Transverse colon (tissue), 4 donors: ENCODE results near the gene LENG8. TPM values are rescaled to one million over a fixed set of nuclear protein-coding genes. Genes with fewer than 3 reads are reported as not detected.

Experiments
- DNase-seq: peaks from one replicate; pipeline ENCODE4 v3.0.0-alpha.2; 2019
- H3K27ac ChIP-seq, 4 donors: fragments of 200-600 bp; sonication (generic); 2 replicates each; pipeline ENCODE4 v1.5.1; 2016 to 2018; ENCODE audit warnings: inconsistent platforms in 4 of 4
- H3K27me3 ChIP-seq: fragments of 200-600 bp; sonication (generic); 2 replicates; pipeline ENCODE4 v1.5.1; 2017; ENCODE audit warnings: inconsistent platforms
- H3K36me3 ChIP-seq, 4 donors: fragments of 200-600 bp; sonication (generic); 2 replicates each; pipeline ENCODE4 v1.5.1; 2017 to 2019; ENCODE audit warnings: inconsistent platforms in 4 of 4
- H3K4me1 ChIP-seq, 4 donors: fragments of 200-600 bp; sonication (generic); 2 replicates each; pipeline ENCODE4 v1.5.1; 2017 to 2020; ENCODE audit warnings: inconsistent platforms in 4 of 4
- H3K4me3 ChIP-seq, 4 donors: fragments of 200-600 bp; sonication (generic); 1 replicate in 1 of 4; 2 replicates in 3 of 4; pipeline versions ENCODE4 v1.5.1 to v1.6.1; 2017 to 2019; ENCODE audit warnings: inconsistent platforms in 4 of 4
- H3K9me3 ChIP-seq, 2 donors: fragments of 200-600 bp; sonication (generic); 2 replicates each; pipeline ENCODE4 v1.5.1; 2017 to 2019; ENCODE audit warnings: inconsistent platforms in 2 of 2
- EP300 ChIP-seq: sonication (generic); formaldehyde crosslinking; IDR thresholded peaks from one replicate; pipeline ENCODE4 v1.6.1; 2017; ENCODE audit warnings: antibody characterized with exemption, low read depth
- POLR2A ChIP-seq: fragments of 450-650 bp; IDR thresholded peaks from one replicate; pipeline ENCODE4 v1.6.1; 2016; ENCODE audit warnings: antibody characterized with exemption, mild to moderate bottlenecking, moderate library complexity
- POLR2AphosphoS5 ChIP-seq, 3 donors: sonication (generic); formaldehyde crosslinking; IDR thresholded peaks; one replicate each; pipeline ENCODE4 v1.6.1; 2016; ENCODE audit warnings: antibody characterized with exemption in 3 of 3
- WGBS, 2 donors: methylation state at CpG; one replicate each; pipeline ENCODE4 v1.1.5; 2018; ENCODE audit warnings: low coverage in 1 of 2; 5-methylcytosine and 5-hydroxymethylcytosine counted together
- in situ Hi-C, 4 donors: fragments of 200-750 bp; cut with MboI; loops; one replicate each; pipeline versions ENCODE4 v1.15.0 to v1.15.1; 2017; ENCODE audit warnings: low sequenced_read_pairs in 3 of 4, low pct_ligation_motif_present in 1 of 4, low pct_unique_long_range_greater_than_20kb in 1 of 4
- intact Hi-C: fragments of 100-400 bp; cut with DNase I; formaldehyde crosslinking; loops from one replicate; pipeline ENCODE4 v1.15.1; 2023; ENCODE audit warnings: low total_unique reads
- total RNA-seq, 4 donors: library from RNA; depleted of rRNA; stranded (reverse); fragments of >200 nt; gene quantifications; one replicate each; pipeline ENCODE4 v1.1.0, GENCODE V29; 2016
- TF ChIP-seq, protein P1 (sequence below), 5 experiments: fragments of 200-600 bp in 3 of 5; fragments of 450-650 bp in 2 of 5; sonication (generic) in 3 of 5; IDR thresholded peaks; 1 replicate in 2 of 5; 2 replicates in 3 of 5; pipeline ENCODE4 v1.5.1; 2016 to 2017; ENCODE audit warnings: antibody characterized with exemption in 5 of 5, inconsistent platforms in 3 of 5, mild to moderate bottlenecking in 2 of 5, moderate library complexity in 1 of 5

LENG8 gene
- total RNA-seq, 4 donors from 2014 or later: 194 to 1,037 (median 566) TPM

DNA sequence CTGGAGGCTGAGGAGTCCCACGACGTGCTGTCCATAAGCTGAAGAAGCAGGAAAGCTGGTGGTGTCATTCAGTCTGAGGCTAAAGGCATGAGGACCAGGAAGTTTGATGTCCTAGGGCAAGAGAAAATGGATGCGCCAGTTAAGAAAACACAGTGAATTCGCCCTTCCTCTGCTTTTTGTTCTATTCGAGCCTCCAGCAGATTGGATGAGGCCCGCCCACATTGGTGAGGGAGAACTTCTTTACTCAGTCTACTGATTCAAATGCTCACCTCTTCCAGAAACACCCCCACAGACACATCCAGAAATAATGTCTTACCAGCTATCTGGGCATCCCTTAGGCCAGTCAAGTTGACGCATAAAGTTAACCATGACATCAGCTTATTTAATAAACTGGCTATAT lies 41.2 kb upstream of the LENG8 start:
- TF ChIP-seq EP300 (no peak), POLR2A (no peak), POLR2AphosphoS5 (IDR thresholded peaks at IDR 0.05) (no peak)
- TF ChIP-seq, protein P1, sequence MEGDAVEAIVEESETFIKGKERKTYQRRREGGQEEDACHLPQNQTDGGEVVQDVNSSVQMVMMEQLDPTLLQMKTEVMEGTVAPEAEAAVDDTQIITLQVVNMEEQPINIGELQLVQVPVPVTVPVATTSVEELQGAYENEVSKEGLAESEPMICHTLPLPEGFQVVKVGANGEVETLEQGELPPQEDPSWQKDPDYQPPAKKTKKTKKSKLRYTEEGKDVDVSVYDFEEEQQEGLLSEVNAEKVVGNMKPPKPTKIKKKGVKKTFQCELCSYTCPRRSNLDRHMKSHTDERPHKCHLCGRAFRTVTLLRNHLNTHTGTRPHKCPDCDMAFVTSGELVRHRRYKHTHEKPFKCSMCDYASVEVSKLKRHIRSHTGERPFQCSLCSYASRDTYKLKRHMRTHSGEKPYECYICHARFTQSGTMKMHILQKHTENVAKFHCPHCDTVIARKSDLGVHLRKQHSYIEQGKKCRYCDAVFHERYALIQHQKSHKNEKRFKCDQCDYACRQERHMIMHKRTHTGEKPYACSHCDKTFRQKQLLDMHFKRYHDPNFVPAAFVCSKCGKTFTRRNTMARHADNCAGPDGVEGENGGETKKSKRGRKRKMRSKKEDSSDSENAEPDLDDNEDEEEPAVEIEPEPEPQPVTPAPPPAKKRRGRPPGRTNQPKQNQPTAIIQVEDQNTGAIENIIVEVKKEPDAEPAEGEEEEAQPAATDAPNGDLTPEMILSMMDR (IDR thresholded peaks at IDR 0.05): no peak
- intact Hi-C loops (no loop called here), in situ Hi-C loops (no loop called here)
- WGBS, 2 donors: 83 to 93% methylated on average over 4 to 7 of the region's 7 CpGs
- no peaks in the 10 kb centered on the region for H3K36me3 ChIP-seq
- DNase-seq: no peak
- H3K27me3 ChIP-seq: peaks cover 10% of the 10 kb centered on the region
- no peaks in the 10 kb centered on the region for H3K9me3 ChIP-seq
- H3K4me1 ChIP-seq: no peaks in the 10 kb centered on the region
- H3K4me3 ChIP-seq: no peak overlapping the region
- no peak overlapping the region for H3K27ac ChIP-seq

DNA sequence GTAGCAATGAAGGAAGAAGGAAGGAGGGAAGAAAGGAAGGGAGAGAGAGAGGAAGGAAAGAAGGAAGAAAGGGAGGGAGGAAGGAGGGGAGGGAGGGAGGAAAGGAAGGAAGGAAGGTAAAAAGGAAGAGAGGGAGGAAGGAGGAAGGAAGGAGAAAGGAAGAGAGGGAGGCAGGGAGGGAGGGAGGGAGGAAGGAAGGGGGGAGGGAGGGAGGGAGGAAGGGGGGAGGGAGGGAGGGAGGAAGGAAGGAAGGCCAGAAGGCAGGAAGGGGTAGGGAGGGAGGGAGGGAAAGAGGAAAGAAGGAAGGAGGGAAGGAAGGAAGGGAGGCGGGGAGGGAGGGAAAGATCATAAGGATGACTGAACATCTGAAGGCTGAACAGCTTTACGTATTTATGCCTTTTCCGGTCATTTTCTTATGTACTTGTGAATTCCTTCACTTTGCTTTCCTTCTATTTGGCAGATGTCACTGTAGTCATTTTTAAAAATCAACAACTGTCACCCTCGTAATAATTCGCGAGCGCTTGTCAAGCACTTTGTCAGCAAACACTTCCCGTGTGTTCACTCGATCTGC lies 40.5 kb upstream of the LENG8 start:
- Histone ChIP-seq H3K4me1 (no peaks in the 10 kb centered on the region), H3K9me3 (no peaks in the 10 kb centered on the region), H3K27ac (no peak overlapping the region), H3K4me3 (no peak overlapping the region), H3K36me3 (no peaks in the 10 kb centered on the region), H3K27me3 (peaks cover 10% of the 10 kb centered on the region)
- WGBS, 2 donors: 87 to 89% methylated on average over 3 to 9 of the region's 9 CpGs
- intact Hi-C loops: no loop called here
- in situ Hi-C loops: no loop called here
- DNase-seq: no peak
- TF ChIP-seq POLR2A: no peak
- TF ChIP-seq, protein P1 (IDR thresholded peaks at IDR 0.05): no peak

DNA sequence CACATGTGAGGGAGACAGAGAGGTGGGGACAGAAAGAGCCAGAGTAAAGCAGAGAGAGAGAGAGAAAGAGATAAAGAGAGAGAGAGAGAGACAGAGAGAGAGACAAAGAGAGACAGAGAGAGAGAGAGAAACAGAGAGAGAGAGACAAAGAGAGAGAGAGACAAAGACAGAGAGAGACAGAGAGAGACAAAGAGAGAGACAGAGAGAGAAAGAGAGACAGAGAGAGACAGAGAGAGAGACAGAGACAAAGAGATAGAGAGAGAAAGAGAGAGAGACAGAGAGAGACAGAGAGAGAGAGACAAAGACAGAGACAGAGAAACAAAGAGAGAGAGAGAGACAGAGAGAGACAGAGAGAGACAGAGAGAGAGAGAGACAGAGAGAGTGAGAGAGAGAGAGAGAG lies 38.0 kb upstream of the LENG8 start:
- no peaks in the 10 kb centered on the region for H3K4me1 ChIP-seq
- no peaks in the 10 kb centered on the region for H3K9me3 ChIP-seq
- TF ChIP-seq POLR2A (no peak), EP300 (no peak), POLR2AphosphoS5 (IDR thresholded peaks at IDR 0.05) (no peak)
- TF ChIP-seq, protein P1 (IDR thresholded peaks at IDR 0.05): no peak
- H3K4me3 ChIP-seq: no peak overlapping the region
- in situ Hi-C loops (no loop called here), intact Hi-C loops (no loop called here)
- DNase-seq: no peak
- H3K36me3 ChIP-seq: no peaks in the 10 kb centered on the region
- no peak overlapping the region for H3K27ac ChIP-seq
- peaks cover 28% of the 10 kb centered on the region for H3K27me3 ChIP-seq

DNA sequence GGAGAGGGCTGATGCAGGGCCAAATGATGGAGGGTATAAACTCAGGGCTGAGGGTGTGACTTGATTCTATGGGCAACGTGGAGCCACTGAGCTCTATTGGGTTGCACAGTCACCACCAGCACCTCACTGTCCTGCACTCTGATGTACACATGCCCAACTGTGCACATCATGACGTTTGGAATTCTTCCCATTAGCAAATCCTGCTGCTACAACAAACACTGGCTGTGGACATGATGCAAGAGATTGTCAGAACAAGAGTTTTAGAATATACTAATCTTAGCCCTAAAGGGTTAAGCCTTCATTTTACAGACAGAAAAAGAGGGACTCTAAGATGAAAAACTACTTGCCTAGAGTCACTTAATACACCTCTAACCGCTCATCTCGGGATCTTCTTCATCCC lies 36.1 kb upstream of the LENG8 start:
- H3K27ac ChIP-seq: no peak overlapping the region
- intact Hi-C loops: no loop called here
- TF ChIP-seq EP300 (no peak), POLR2AphosphoS5 (IDR thresholded peaks at IDR 0.05) (no peak), POLR2A (no peak)
- TF ChIP-seq, protein P1 (IDR thresholded peaks at IDR 0.05): no peak
- no peak overlapping the region for H3K4me3 ChIP-seq
- WGBS, 2 donors: 65% methylated on average over 4 of the region's 4 CpGs; no CpG with 5 or more reads in 1 of the 2 donors
- H3K4me1 ChIP-seq: no peaks in the 10 kb centered on the region
- peaks cover 40% of the 10 kb centered on the region for H3K27me3 ChIP-seq
- in situ Hi-C loops: no loop called here
- H3K9me3 ChIP-seq: no peaks in the 10 kb centered on the region
- no peaks in the 10 kb centered on the region for H3K36me3 ChIP-seq
- DNase-seq: no peak
